Osteocyte (in vitro differentiated cells): ENCODE results near the gene DRAM1. TPM values are rescaled to one million over a fixed set of nuclear protein-coding genes. Genes with fewer than 3 reads are reported as not detected.

Source experiments
- DNase-seq: peaks from one replicate; pipeline ENCODE4 v3.0.0; 2021; ENCODE audit warnings: mixed read lengths; ENCODE audit not compliant: unreplicated experiment; ENCODE audit errors: extremely low spot score
- H3K27ac Mint-ChIP-seq: one replicate; pipeline ENCODE4 v1.8.0; 2021; ENCODE audit warnings: mild to moderate bottlenecking, mixed read lengths; ENCODE audit not compliant: unreplicated experiment
- H3K27me3 Mint-ChIP-seq: one replicate; pipeline ENCODE4 v1.8.0; 2021; ENCODE audit warnings: mixed read lengths; ENCODE audit not compliant: unreplicated experiment
- H3K36me3 Mint-ChIP-seq: one replicate; pipeline ENCODE4 v1.8.0; 2021; ENCODE audit warnings: mixed read lengths; ENCODE audit not compliant: unreplicated experiment
- H3K4me1 Mint-ChIP-seq: one replicate; pipeline ENCODE4 v1.8.0; 2021; ENCODE audit warnings: mixed read lengths; ENCODE audit not compliant: unreplicated experiment
- H3K4me3 Mint-ChIP-seq: one replicate; pipeline ENCODE4 v1.8.0; 2021; ENCODE audit warnings: mild to moderate bottlenecking, moderate library complexity, mixed read lengths; ENCODE audit not compliant: unreplicated experiment
- H3K9me3 Mint-ChIP-seq: one replicate; pipeline ENCODE4 v1.8.0; 2021; ENCODE audit warnings: mixed read lengths; ENCODE audit not compliant: unreplicated experiment
- CTCF ChIP-seq: fragments of 200-600 bp; sonication (generic); IDR thresholded peaks from 2 replicates; pipeline ENCODE4 v1.5.0; 2021; ENCODE audit warnings: antibody characterized with exemption, mild to moderate bottlenecking, moderate library complexity
- total RNA-seq: library from RNA; stranded (reverse); gene quantifications from 2 replicates; pipeline ENCODE4 v1.2.1, GENCODE V29; 2021

The DRAM1 gene
- total RNA-seq, 1 donor from 2014 or later = 20.0 TPM

GRCh38 chr12:101941306-101942249 lies 64.2 kb downstream of the DRAM1 start:
- TF ChIP-seq CTCF = no peak
- no peak for DNase-seq
- H3K9me3 Mint-ChIP-seq = no peaks in the 10 kb centered on the region
- no peak overlapping the region for H3K4me3 Mint-ChIP-seq
- peaks cover 20% of the 10 kb centered on the region for H3K4me1 Mint-ChIP-seq
- no peaks in the 10 kb centered on the region for H3K36me3 Mint-ChIP-seq
- no peak overlapping the region for H3K27ac Mint-ChIP-seq
- H3K27me3 Mint-ChIP-seq = peaks cover 4% of the 10 kb centered on the region

DNA sequence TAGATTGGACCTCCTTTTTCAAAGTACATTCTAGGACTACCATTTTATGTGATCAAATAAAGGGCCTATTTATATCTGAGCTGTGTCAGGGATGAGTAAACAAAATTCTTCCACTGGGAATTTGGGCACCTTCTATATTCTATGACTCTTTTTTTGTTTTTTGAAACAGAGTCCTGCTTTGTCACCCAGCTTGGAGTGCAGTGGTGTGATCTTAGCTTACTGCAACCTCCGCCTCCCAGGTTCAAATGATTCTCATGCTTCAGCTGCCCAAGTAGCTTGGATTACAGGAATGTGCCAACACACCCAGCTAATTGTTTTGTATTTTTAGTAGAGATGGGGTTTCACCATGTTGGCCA lies 64.8 kb downstream of the DRAM1 start:
- Mint-ChIP-seq H3K27me3 (peaks cover 4% of the 10 kb centered on the region), H3K36me3 (no peaks in the 10 kb centered on the region), H3K4me3 (no peak overlapping the region), H3K4me1 (peaks cover 16% of the 10 kb centered on the region), H3K9me3 (no peaks in the 10 kb centered on the region), H3K27ac (no peak overlapping the region)
- DNase-seq = no peak
- TF ChIP-seq CTCF = no peak

DNA sequence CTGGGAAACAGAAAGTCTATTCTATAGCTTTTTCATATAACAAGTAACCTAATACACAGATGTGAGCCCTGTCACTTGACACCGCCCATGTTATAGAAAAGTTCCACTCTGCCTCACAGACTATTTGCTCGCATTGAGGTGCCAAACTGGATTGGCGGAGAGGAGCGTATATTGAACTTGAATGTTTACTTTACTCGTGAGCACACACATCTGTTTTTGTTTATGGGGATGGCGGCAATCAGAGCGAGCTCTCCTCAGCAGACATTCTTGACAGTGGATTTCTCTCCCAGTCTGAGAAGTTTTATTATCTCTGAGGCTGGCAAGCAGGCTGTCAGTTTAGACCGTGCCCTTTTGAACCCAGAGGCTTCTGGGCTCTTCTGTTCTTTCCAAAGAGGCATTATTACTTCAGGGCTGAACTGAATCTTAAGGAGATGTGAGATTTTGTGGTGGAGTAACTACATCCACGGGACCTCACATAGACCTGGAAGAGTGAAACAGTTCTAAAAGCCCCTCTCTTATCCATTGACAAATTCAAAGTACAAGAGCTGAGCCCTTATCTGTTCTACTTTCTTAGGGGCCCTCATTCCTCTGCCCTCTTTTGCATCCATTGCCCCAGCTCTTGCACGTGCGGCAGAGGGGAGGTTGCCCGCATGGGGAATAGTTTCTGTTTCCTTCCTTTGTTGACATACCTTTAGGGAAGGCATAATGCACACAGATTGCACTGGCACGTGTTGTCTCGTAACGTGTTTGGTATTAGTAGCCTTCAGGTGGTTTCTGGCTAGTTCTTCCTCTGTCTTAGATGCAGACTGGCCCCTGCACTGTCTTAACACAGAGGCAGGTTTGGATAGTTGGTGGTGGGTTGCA lies 68.2 kb downstream of the DRAM1 start:
- no peak overlapping the region for H3K27ac Mint-ChIP-seq
- DNase-seq = no peak
- H3K4me1 Mint-ChIP-seq = peaks cover 16% of the 10 kb centered on the region
- no peaks in the 10 kb centered on the region for H3K9me3 Mint-ChIP-seq
- no peak for TF ChIP-seq CTCF
- H3K27me3 Mint-ChIP-seq = peaks cover 3% of the 10 kb centered on the region
- H3K4me3 Mint-ChIP-seq = no peak overlapping the region
- H3K36me3 Mint-ChIP-seq = no peaks in the 10 kb centered on the region

- Mint-ChIP-seq H3K4me1 (peaks cover 16% of the 10 kb centered on the region), H3K9me3 (no peaks in the 10 kb centered on the region), H3K27ac (no peak overlapping the region), H3K27me3 (no peaks in the 10 kb centered on the region), H3K36me3 (no peaks in the 10 kb centered on the region), H3K4me3 (no peak overlapping the region)
- TF ChIP-seq CTCF = no peak
- no peak for DNase-seq
These were observed 68.8 kb downstream of the DRAM1 start for GRCh38 chr12:101946233-101946611.

- no peaks in the 10 kb centered on the region for H3K27me3 Mint-ChIP-seq
- TF ChIP-seq CTCF = no peak
- no peak overlapping the region for H3K27ac Mint-ChIP-seq
- H3K9me3 Mint-ChIP-seq = no peaks in the 10 kb centered on the region
- no peak overlapping the region for H3K4me3 Mint-ChIP-seq
- DNase-seq = no peak
- peaks cover 16% of the 10 kb centered on the region for H3K4me1 Mint-ChIP-seq
- no peaks in the 10 kb centered on the region for H3K36me3 Mint-ChIP-seq
These were observed 69.9 kb downstream of the DRAM1 start for GRCh38 chr12:101947316-101947715.
